Esophagus muscularis mucosa (tissue), 4 donors: ENCODE measurements around the gene CTNNA1. TPM values are rescaled to one million over a fixed set of nuclear protein-coding genes. Genes with fewer than 3 reads are reported as not detected.

Source experiments
- DNase-seq: peaks from one replicate; pipeline ENCODE4 v3.0.0-alpha.2; 2017; ENCODE audit errors: extremely low spot score
- H3K27ac ChIP-seq, 4 donors: fragments of 200-600 bp; sonication (generic); replicated peaks in 1 of 4; 1 replicate in 3 of 4; 2 replicates in 1 of 4; pipeline ENCODE4 v1.5.1; 2016 to 2019; ENCODE audit warnings: mild to moderate bottlenecking in 1 of 4
- H3K27me3 ChIP-seq, 4 donors: fragments of 200-600 bp; sonication (generic); one replicate each; pipeline versions ENCODE4 v1.5.1 to v1.6.0; 2016 to 2019
- H3K36me3 ChIP-seq, 4 donors: fragments of 200-600 bp; sonication (generic); one replicate each; pipeline ENCODE4 v1.5.1; 2016 to 2019
- H3K4me1 ChIP-seq, 4 donors: fragments of 200-600 bp; sonication (generic); one replicate each; pipeline ENCODE4 v1.5.1; 2016 to 2019
- H3K4me3 ChIP-seq, 4 donors: fragments of 200-600 bp; sonication (generic); 1 replicate in 2 of 4; 2 replicates in 2 of 4; pipeline ENCODE4 v1.5.1; 2016 to 2019; ENCODE audit warnings: mild to moderate bottlenecking in 4 of 4, moderate library complexity in 1 of 4
- H3K9me3 ChIP-seq, 4 donors: fragments of 200-600 bp; sonication (generic); 1 replicate in 3 of 4; 2 replicates in 1 of 4; pipeline ENCODE4 v1.5.1; 2016 to 2019
- CTCF ChIP-seq, 3 experiments: fragments of 200-600 bp in 2 of 3; fragments of 450-650 bp in 1 of 3; sonication (generic) in 2 of 3; IDR thresholded peaks; one replicate each; pipeline ENCODE4 v1.5.1; 2017 to 2019; ENCODE audit warnings: antibody characterized with exemption in 3 of 3, mild to moderate bottlenecking in 2 of 3, moderate library complexity in 1 of 3
- EP300 ChIP-seq: sonication (generic); formaldehyde crosslinking; IDR thresholded peaks from one replicate; pipeline ENCODE4 v1.6.1; 2017; ENCODE audit warnings: antibody characterized with exemption
- POLR2A ChIP-seq: fragments of 450-650 bp; IDR thresholded peaks from one replicate; pipeline ENCODE4 v1.6.1; 2017; ENCODE audit warnings: antibody characterized with exemption, moderate library complexity, mild to moderate bottlenecking, low read depth
- POLR2AphosphoS5 ChIP-seq, 2 donors: sonication (generic); formaldehyde crosslinking; IDR thresholded peaks; one replicate each; pipeline ENCODE4 v1.6.1; 2017; ENCODE audit warnings: antibody characterized with exemption in 2 of 2
- WGBS: methylation state at CpG from one replicate; pipeline ENCODE4 v1.1.5; 2018; 5-methylcytosine and 5-hydroxymethylcytosine counted together
- intact Hi-C: fragments of 100-400 bp; cut with DNase I; formaldehyde crosslinking; loops from one replicate; pipeline ENCODE4 v1.15.1; 2023
- total RNA-seq, 4 donors: library from RNA; depleted of rRNA; stranded (reverse); fragments of >200 nt; gene quantifications; one replicate each; pipeline versions ENCODE4 v1.1.0 to v1.2.1, GENCODE V29; 2016

The CTNNA1 gene
- total RNA-seq, 4 donors from 2014 or later, result 335 to 423 (median 369) TPM

- Histone ChIP-seq H3K36me3 (peaks cover 0 to 3% (median 0%) of the 10 kb centered on the region in 4 donors), H3K4me1 (peaks cover 7 to 23% (median 14%) of the 10 kb centered on the region in 4 donors), H3K27me3 (no peaks in the 10 kb centered on the region), H3K9me3 (no peaks in the 10 kb centered on the region), H3K27ac (no peak overlapping the region), H3K4me3 (no peak overlapping the region)
- intact Hi-C loops, result no loop called here
- no peak for DNase-seq
- no peak for TF ChIP-seq CTCF (IDR thresholded peaks at IDR 0.05)
- no peak for TF ChIP-seq POLR2AphosphoS5 (IDR thresholded peaks at IDR 0.05)
- TF ChIP-seq EP300, result no peak
- TF ChIP-seq POLR2A, result no peak
Measured at GRCh38 chr5:138980441-138980840, 227.2 kb downstream of the CTNNA1 start.

- no peak overlapping the region for H3K4me3 ChIP-seq
- WGBS, result 75% methylated on average over 3 of the region's 3 CpGs
- H3K27me3 ChIP-seq, result no peaks in the 10 kb centered on the region
- TF ChIP-seq POLR2A (no peak), EP300 (no peak), POLR2AphosphoS5 (IDR thresholded peaks at IDR 0.05) (no peak), CTCF (IDR thresholded peaks at IDR 0.05) (no peak)
- intact Hi-C loops, result no loop called here
- no peaks in the 10 kb centered on the region for H3K9me3 ChIP-seq
- no peak overlapping the region for H3K27ac ChIP-seq
- no peak for DNase-seq
- H3K36me3 ChIP-seq, result peaks cover 0 to 3% (median 0%) of the 10 kb centered on the region in 4 donors
- peaks cover 8 to 25% (median 16%) of the 10 kb centered on the region in 4 donors for H3K4me1 ChIP-seq
Measured at GRCh38 chr5:138981131-138981530, 227.9 kb downstream of the CTNNA1 start.

- WGBS, result 92% methylated on average over 7 of the region's 7 CpGs
- Histone ChIP-seq H3K9me3 (no peaks in the 10 kb centered on the region), H3K27ac (no peak overlapping the region), H3K4me1 (peaks cover 8 to 25% (median 16%) of the 10 kb centered on the region in 4 donors), H3K27me3 (no peaks in the 10 kb centered on the region), H3K36me3 (peaks cover 0 to 3% (median 0%) of the 10 kb centered on the region in 4 donors), H3K4me3 (no peak overlapping the region)
- intact Hi-C loops, result no loop called here
- TF ChIP-seq EP300 (no peak), CTCF (IDR thresholded peaks at IDR 0.05) (no peak), POLR2AphosphoS5 (IDR thresholded peaks at IDR 0.05) (no peak), POLR2A (no peak)
- no peak for DNase-seq
Measured at GRCh38 chr5:138981586-138981985, 228.4 kb downstream of the CTNNA1 start.

- H3K9me3 ChIP-seq, result no peaks in the 10 kb centered on the region
- 84% methylated on average over 2 of the region's 2 CpGs for WGBS
- no peak overlapping the region for H3K27ac ChIP-seq
- H3K4me1 ChIP-seq, result peaks cover 8 to 25% (median 16%) of the 10 kb centered on the region in 4 donors
- H3K27me3 ChIP-seq, result no peaks in the 10 kb centered on the region
- H3K4me3 ChIP-seq, result no peak overlapping the region
- intact Hi-C loops, result no loop called here
- TF ChIP-seq POLR2AphosphoS5 (IDR thresholded peaks at IDR 0.05) (no peak), POLR2A (no peak)
- H3K36me3 ChIP-seq, result peaks cover 0 to 3% (median 0%) of the 10 kb centered on the region in 4 donors
- no peak for DNase-seq
Measured at GRCh38 chr5:138983984-138984383, 230.8 kb downstream of the CTNNA1 start.

Other genes starting within 250 kb of the CTNNA1 start
- 100 to 1,000 TPM in 3 of 4 donors, 10 to 100 TPM in 1; 90.5 to 154 (median 111) TPM for gene ETF1, start 210.2 kb upstream of the CTNNA1 start, total RNA-seq
- gene HSPA9, start 178.0 kb upstream of the CTNNA1 start, total RNA-seq, result 100 to 1,000 TPM; 139 to 250 (median 186) TPM
- gene LRRTM2, start 121.9 kb downstream of the CTNNA1 start, total RNA-seq, result under 1 TPM; 0.06 to 0.42 (median 0.12) TPM